ENCODE results near the gene SULT1A1. TPM values are rescaled to one million over a fixed set of nuclear protein-coding genes. Genes with fewer than 3 reads are reported as not detected.

The SULT1A1 gene
- total and polyA plus RNA-seq, 2 of the 13 experiments (the other 11 are each of a cell fraction or from before 2014, with no cell fraction given), result 114 to 147 TPM

- TF ChIP-seq, protein P1, sequence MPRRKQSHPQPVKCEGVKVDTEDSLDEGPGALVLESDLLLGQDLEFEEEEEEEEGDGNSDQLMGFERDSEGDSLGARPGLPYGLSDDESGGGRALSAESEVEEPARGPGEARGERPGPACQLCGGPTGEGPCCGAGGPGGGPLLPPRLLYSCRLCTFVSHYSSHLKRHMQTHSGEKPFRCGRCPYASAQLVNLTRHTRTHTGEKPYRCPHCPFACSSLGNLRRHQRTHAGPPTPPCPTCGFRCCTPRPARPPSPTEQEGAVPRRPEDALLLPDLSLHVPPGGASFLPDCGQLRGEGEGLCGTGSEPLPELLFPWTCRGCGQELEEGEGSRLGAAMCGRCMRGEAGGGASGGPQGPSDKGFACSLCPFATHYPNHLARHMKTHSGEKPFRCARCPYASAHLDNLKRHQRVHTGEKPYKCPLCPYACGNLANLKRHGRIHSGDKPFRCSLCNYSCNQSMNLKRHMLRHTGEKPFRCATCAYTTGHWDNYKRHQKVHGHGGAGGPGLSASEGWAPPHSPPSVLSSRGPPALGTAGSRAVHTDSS (CRISPR knock-in tag; conservative IDR thresholded peaks at IDR 0.05), result peak; percentile 11; the same call in 1 of the 2 replicates
- TF ChIP-seq, protein P2, sequence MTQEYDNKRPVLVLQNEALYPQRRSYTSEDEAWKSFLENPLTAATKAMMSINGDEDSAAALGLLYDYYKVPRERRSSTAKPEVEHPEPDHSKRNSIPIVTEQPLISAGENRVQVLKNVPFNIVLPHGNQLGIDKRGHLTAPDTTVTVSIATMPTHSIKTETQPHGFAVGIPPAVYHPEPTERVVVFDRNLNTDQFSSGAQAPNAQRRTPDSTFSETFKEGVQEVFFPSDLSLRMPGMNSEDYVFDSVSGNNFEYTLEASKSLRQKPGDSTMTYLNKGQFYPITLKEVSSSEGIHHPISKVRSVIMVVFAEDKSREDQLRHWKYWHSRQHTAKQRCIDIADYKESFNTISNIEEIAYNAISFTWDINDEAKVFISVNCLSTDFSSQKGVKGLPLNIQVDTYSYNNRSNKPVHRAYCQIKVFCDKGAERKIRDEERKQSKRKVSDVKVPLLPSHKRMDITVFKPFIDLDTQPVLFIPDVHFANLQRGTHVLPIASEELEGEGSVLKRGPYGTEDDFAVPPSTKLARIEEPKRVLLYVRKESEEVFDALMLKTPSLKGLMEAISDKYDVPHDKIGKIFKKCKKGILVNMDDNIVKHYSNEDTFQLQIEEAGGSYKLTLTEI (CRISPR knock-in tag; conservative IDR thresholded peaks at IDR 0.05), result no peak
- TF ChIP-seq SOX6 (IDR thresholded peaks at IDR 0.05), result no peak
- peak; percentile 62 for TF ChIP-seq SOX6 (CRISPR knock-in tag; IDR thresholded peaks at IDR 0.05)
- 0 out of 2 replicates have a peak, but pooled peaks have one; percentile 18 for TF ChIP-seq CEBPG (CRISPR knock-in tag; IDR thresholded peaks at IDR 0.05)
- no peak for TF ChIP-seq FOXK2 (IDR thresholded peaks at IDR 0.05)
- no peak for TF ChIP-seq PAX8 (CRISPR knock-in tag; IDR thresholded peaks at IDR 0.05; ENCODE audit: borderline replicate concordance)
- TF ChIP-seq PPARG (CRISPR knock-in tag; conservative IDR thresholded peaks at IDR 0.05), result no peak
- TF ChIP-seq U2AF2 (IDR thresholded peaks at IDR 0.05; ENCODE audit: low read depth, low read length), result no peak
- no peak for TF ChIP-seq ZNF343 (CRISPR knock-in tag; IDR thresholded peaks at IDR 0.05)
- TF ChIP-seq CAMTA2 (CRISPR knock-in tag; IDR thresholded peaks at IDR 0.05; ENCODE audit: borderline replicate concordance), result no peak
- no peak for TF ChIP-seq ZNF17 (CRISPR knock-in tag; IDR thresholded peaks at IDR 0.05)
- TF ChIP-seq ZBTB10 (CRISPR knock-in tag; IDR thresholded peaks at IDR 0.05; ENCODE audit: borderline replicate concordance), result no peak
- TF ChIP-seq NR2F2 (IDR thresholded peaks at IDR 0.05; ENCODE audit: borderline replicate concordance, low read depth), result peak; percentile 14; the same call in 1 of the 2 replicates
- TF ChIP-seq MYPOP (CRISPR knock-in tag; IDR thresholded peaks at IDR 0.05), result peak; percentile 67
- TF ChIP-seq MXI1 (IDR thresholded peaks at IDR 0.05; ENCODE audit: borderline replicate concordance, low read depth, low read length), result peak; percentile 56; the same call in 1 of the 3 replicates
- TF ChIP-seq THAP7 (CRISPR knock-in tag; IDR thresholded peaks at IDR 0.05), result peak; percentile 81; the same call in 1 of the 2 replicates
- no peak for TF ChIP-seq SMAD3 (CRISPR knock-in tag; IDR thresholded peaks at IDR 0.05)
- TF ChIP-seq ZNF839 (CRISPR knock-in tag; IDR thresholded peaks at IDR 0.05; ENCODE audit: borderline replicate concordance), result peak; percentile 54; the same call in 1 of the 2 replicates
- peak; percentile 66; the same call in 1 of the 2 replicates for TF ChIP-seq ZFP37 (CRISPR knock-in tag; IDR thresholded peaks at IDR 0.05; ENCODE audit: borderline replicate concordance)
- no peak for TF ChIP-seq ZNF432 (CRISPR knock-in tag; IDR thresholded peaks at IDR 0.05; ENCODE audit: borderline replicate concordance)
- TF ChIP-seq THAP11 (CRISPR knock-in tag; IDR thresholded peaks at IDR 0.05), result no peak; the same call in 1 of the 2 replicates
Measured at GRCh38 chr16:28609631-28610594, at the start of gene SULT1A1 (continued).
